ENCODE results near the gene MTHFD1L. TPM values are rescaled to one million over a fixed set of nuclear protein-coding genes. Genes with fewer than 3 reads are reported as not detected.

MTHFD1L gene
- total and polyA plus RNA-seq, 2 of the 8 experiments (the other 6 are each of a cell fraction or from before 2014, with no cell fraction given), result 29.2 to 105 TPM

- no peak for FAIRE-seq
- TF ChIP-seq POLR2AphosphoS5 (IDR thresholded peaks at IDR 0.05; ENCODE audit: low read depth, low read length) (no peak), ATF3 (IDR thresholded peaks at IDR 0.05; ENCODE audit: insufficient read depth, low read depth, low read length) (no peak), BCL11A (IDR thresholded peaks at IDR 0.05; ENCODE audit: low read depth in 2 of 2, low read length in 2 of 2) (no peak), NANOG (IDR thresholded peaks at IDR 0.05; ENCODE audit: insufficient read depth, low read depth, low read length, poor library complexity, severe bottlenecking) (no peak)
These were observed 114.4 kb downstream of the MTHFD1L start for GRCh38 chr6:150979826-150980350.

More at GRCh38 chr6:150979826-150980350, 114.4 kb downstream of the MTHFD1L start:
- Histone ChIP-seq H3K23me2 (ENCODE audit: low read depth, low read length) (no peaks in the 10 kb centered on the region), H3K27me3 (replicated peaks in 1 of 4; ENCODE audit: control insufficient read depth in 3 of 4, extremely low read depth in 1 of 4, insufficient read depth in 3 of 4, low read length in 3 of 4) (no peaks in the 10 kb centered on the region), H4K20me1 (replicated peaks in 1 of 2; ENCODE audit: control insufficient read depth in 1 of 2, insufficient read depth in 2 of 2, low read length in 2 of 2) (peaks cover 2 to 4% of the 10 kb centered on the region in 2 experiments), H3K9ac (replicated peaks in 1 of 4; ENCODE audit: extremely low read depth in 1 of 4, low read depth in 3 of 4, low read length in 3 of 4) (no peak overlapping the region), H3K36me3 (ENCODE audit: control insufficient read depth in 2 of 4, insufficient read depth in 4 of 4, low read length in 3 of 4) (peaks cover 0 to 4% (median 2%) of the 10 kb centered on the region in 4 experiments; a peak in 3 of 8 replicates), H2AK5ac (ENCODE audit: low read depth, low read length) (no peak overlapping the region), H3K9me3 (ENCODE audit: insufficient read depth in 2 of 2, low read depth in 1 of 2, low read length in 1 of 2) (no peaks in the 10 kb centered on the region), H3K79me2 (ENCODE audit: control insufficient read depth in 1 of 2, insufficient read depth in 2 of 2, low read length in 2 of 2) (no peaks in the 10 kb centered on the region), H2AFZ (ENCODE audit: low read length) (no peak overlapping the region), H2BK5ac (ENCODE audit: low read depth, low read length) (no peak overlapping the region), H3K23ac (ENCODE audit: insufficient read length) (no peak overlapping the region), H3K4me1 (replicated peaks in 1 of 4; ENCODE audit: control insufficient read depth in 3 of 4, insufficient read depth in 4 of 4, low read length in 3 of 4) (no peaks in the 10 kb centered on the region; a peak in 1 of 7 replicates), H2BK12ac (ENCODE audit: low read depth, low read length) (no peak overlapping the region), H4K8ac (ENCODE audit: extremely low read depth, insufficient read depth, low read length) (no peak overlapping the region), H3K56ac (replicated peaks; ENCODE audit: insufficient read length, low read depth, low read length) (no peak overlapping the region), H4K91ac (replicated peaks; ENCODE audit: insufficient read length, low read length) (no peak overlapping the region), H2BK120ac (replicated peaks; ENCODE audit: low read depth, low read length) (no peak overlapping the region), H4K5ac (ENCODE audit: insufficient read length, low read depth, low read length) (no peak overlapping the region), H3K14ac (ENCODE audit: insufficient read length) (no peak overlapping the region), H3K4ac (replicated peaks; ENCODE audit: insufficient read length, low read depth, low read length) (no peak overlapping the region), H3K27ac (ENCODE audit: low read depth, low read length) (no peak overlapping the region), H3K79me1 (ENCODE audit: low read depth, low read length) (no peaks in the 10 kb centered on the region), H2BK20ac (ENCODE audit: low read length) (no peak overlapping the region), H2BK15ac (ENCODE audit: low read length) (no peak overlapping the region), H3K4me3 (ENCODE audit: extremely low read depth in 1 of 4, insufficient read depth in 2 of 4, low read depth in 3 of 4, low read length in 4 of 4) (no peak overlapping the region), H3K4me2 (ENCODE audit: insufficient read depth in 1 of 2, low read depth in 2 of 2, low read length in 2 of 2) (no peak overlapping the region), H3K18ac (ENCODE audit: extremely low read depth, low read length) (no peak overlapping the region)
- no peak for DNase-seq (ENCODE audit: low read depth in 1 of 2, low spot score in 2 of 2)
- ChIA-PET POLR2A (ENCODE audit: partially characterized antibody) (no interaction called here), CTCF (ENCODE audit: partially characterized antibody) (interaction anchor here (0.5 to 1.4 kb wide), 7 partner anchors 9 to 1294 kb away, joined by 3 to 10 read pairs (median 3); no protein-coding TSS in a partner anchor)
- WGBS, 2 experiments (ENCODE audit: extremely low coverage in 1 of 2, insufficient coverage in 1 of 2, insufficient read length in 1 of 2, insufficient replicate concordance in 2 of 2, low coverage in 1 of 2, low lambda C conversion rate in 2 of 2, missing lambda C conversion rate in 1 of 2), result 90% methylated on average over 6 of the region's 6 CpGs; no CpG with 5 or more reads in 1 of the 2 experiments

Data from H1 (cell line).